SK-N-DZ (cell line): ENCODE measurements around the gene IFT25. TPM values are rescaled to one million over a fixed set of nuclear protein-coding genes. Genes with fewer than 3 reads are reported as not detected.
"Not testable (repeated sequence)": the region's sequence is repeated elsewhere in the genome, so short reads cannot be mapped to it uniquely, and the experiment has no call there.

Experiments
- DNase-seq: peaks from one replicate; pipeline ENCODE4 v3.0.0-alpha.2; 2015; ENCODE audit warnings: low spot score
- polyA plus RNA-seq, 2 experiments: library from polyadenylated mRNA; depleted of rRNA; stranded (reverse); fragments of >200 nt; gene quantifications; 2 replicates each; pipeline ENCODE4 v1.2.3, GENCODE V29; 2014

The IFT25 gene
- polyA plus RNA-seq (2014; cell fraction: cytosol; rRNA removed) = 44.2 and 49.3 TPM in 2 replicates
- polyA plus RNA-seq (2014; cell fraction: nucleus; rRNA removed) = 49.3 and 52.1 TPM in 2 replicates

GRCh38 chr1:53945433-53946251 lies at the start of gene IFT25:
TSS of gene IFT25 (minus strand) at chr1:53945699. CDS start at chr1:53940082, 5,617 bp downstream.
- peak; percentile 91 for DNase-seq

GRCh38 chr1:53994516-53994915 lies 49.0 kb upstream of the IFT25 start:
- DNase-seq = not testable (repeated sequence)

GRCh38 chr1:53992085-53992874 lies 46.8 kb upstream of the IFT25 start:
- no peak for DNase-seq

GRCh38 chr1:53987880-53988279 lies 42.4 kb upstream of the IFT25 start:
- no peak for DNase-seq

GRCh38 chr1:53986458-53986857 lies 41.0 kb upstream of the IFT25 start:
- DNase-seq = no peak

- no peak for DNase-seq
Measured at GRCh38 chr1:53984726-53985125, 39.2 kb upstream of the IFT25 start.

GRCh38 chr1:53982763-53983104 lies 37.2 kb upstream of the IFT25 start:
- no peak for DNase-seq

GRCh38 chr1:53982034-53982762 lies 36.7 kb upstream of the IFT25 start:
- DNase-seq = no peak

GRCh38 chr1:53981220-53981619 lies 35.7 kb upstream of the IFT25 start:
- no peak for DNase-seq

- DNase-seq = no peak
Measured at GRCh38 chr1:53979712-53980450, 34.4 kb upstream of the IFT25 start.

GRCh38 chr1:53975861-53976260 lies 30.4 kb upstream of the IFT25 start:
- no peak for DNase-seq

- DNase-seq = no peak
Measured at GRCh38 chr1:53971718-53972117, 26.2 kb upstream of the IFT25 start.

- DNase-seq = not testable (repeated sequence)
Measured at GRCh38 chr1:53969323-53969722, 23.8 kb upstream of the IFT25 start.

- DNase-seq = no peak
Measured at GRCh38 chr1:53968125-53968513, 22.6 kb upstream of the IFT25 start.

- no peak for DNase-seq
Measured at GRCh38 chr1:53967409-53968124, 22.1 kb upstream of the IFT25 start.

GRCh38 chr1:53966794-53967193 lies 21.3 kb upstream of the IFT25 start:
- no peak for DNase-seq

- no peak for DNase-seq
Measured at GRCh38 chr1:53964109-53964508, 18.6 kb upstream of the IFT25 start.

GRCh38 chr1:53963460-53963859 lies 18.0 kb upstream of the IFT25 start:
- no peak for DNase-seq

GRCh38 chr1:53962395-53962794 lies 16.9 kb upstream of the IFT25 start:
- no peak for DNase-seq

GRCh38 chr1:53959664-53960250 lies 14.3 kb upstream of the IFT25 start:
- DNase-seq = no peak
